Peyer's patch (tissue), 4 donors: ENCODE measurements around the gene HPD. TPM values are rescaled to one million over a fixed set of nuclear protein-coding genes. Genes with fewer than 3 reads are reported as not detected.
"Not testable (repeated sequence)": the region's sequence is repeated elsewhere in the genome, so short reads cannot be mapped to it uniquely, and the experiment has no call there.

Source experiments
- DNase-seq, 3 donors: peaks; one replicate each; pipeline ENCODE4 v3.0.0-alpha.2; 2017 to 2019
- H3K27ac ChIP-seq, 4 donors: fragments of 200-600 bp; sonication (generic); one replicate each; pipeline ENCODE4 v1.5.1; 2016 to 2019
- H3K27me3 ChIP-seq, 2 donors: fragments of 200-600 bp; sonication (generic); one replicate each; pipeline ENCODE4 v1.5.1; 2019
- H3K36me3 ChIP-seq, 3 donors: fragments of 200-600 bp; sonication (generic); one replicate each; pipeline ENCODE4 v1.5.1; 2016 to 2019
- H3K4me1 ChIP-seq, 4 donors: fragments of 200-600 bp; sonication (generic); one replicate each; pipeline ENCODE4 v1.5.1; 2016 to 2019
- H3K4me3 ChIP-seq, 4 donors: fragments of 200-600 bp; sonication (generic); 1 replicate in 3 of 4; 2 replicates in 1 of 4; pipeline ENCODE4 v1.5.1; 2016 to 2019; ENCODE audit warnings: mild to moderate bottlenecking in 1 of 4
- H3K9me3 ChIP-seq, 4 donors: fragments of 200-600 bp; sonication (generic); one replicate each; pipeline ENCODE4 v1.5.1; 2016 to 2019; ENCODE audit warnings: mild to moderate bottlenecking in 1 of 4
- POLR2A ChIP-seq, 2 donors: fragments of 450-650 bp; IDR thresholded peaks; one replicate each; pipeline ENCODE4 v1.5.1; 2017; ENCODE audit warnings: antibody characterized with exemption in 2 of 2, mild to moderate bottlenecking in 2 of 2, moderate library complexity in 2 of 2
- small RNA-seq, 2 donors: library from RNA; depleted of rRNA; stranded (forward); fragments of <200 nt; gene quantifications; one replicate each; pipeline ENCODE3, GENCODE V24; 2016
- total RNA-seq, 4 donors: library from RNA; depleted of rRNA; stranded (reverse); fragments of >200 nt; gene quantifications; one replicate each; pipeline ENCODE4 v1.1.0, GENCODE V29; 2016
- TF ChIP-seq, protein P1 (sequence below), 6 experiments: fragments of 450-650 bp in 4 of 6; fragments of 200-600 bp in 2 of 6; sonication (generic) in 1 of 6; IDR thresholded peaks; one replicate each; pipeline ENCODE4 v1.5.1; 2017 to 2019; ENCODE audit warnings: antibody characterized with exemption in 6 of 6, mild to moderate bottlenecking in 3 of 6, moderate library complexity in 1 of 6

The HPD gene
- total RNA-seq, 4 donors from 2014 or later: not detected

DNA sequence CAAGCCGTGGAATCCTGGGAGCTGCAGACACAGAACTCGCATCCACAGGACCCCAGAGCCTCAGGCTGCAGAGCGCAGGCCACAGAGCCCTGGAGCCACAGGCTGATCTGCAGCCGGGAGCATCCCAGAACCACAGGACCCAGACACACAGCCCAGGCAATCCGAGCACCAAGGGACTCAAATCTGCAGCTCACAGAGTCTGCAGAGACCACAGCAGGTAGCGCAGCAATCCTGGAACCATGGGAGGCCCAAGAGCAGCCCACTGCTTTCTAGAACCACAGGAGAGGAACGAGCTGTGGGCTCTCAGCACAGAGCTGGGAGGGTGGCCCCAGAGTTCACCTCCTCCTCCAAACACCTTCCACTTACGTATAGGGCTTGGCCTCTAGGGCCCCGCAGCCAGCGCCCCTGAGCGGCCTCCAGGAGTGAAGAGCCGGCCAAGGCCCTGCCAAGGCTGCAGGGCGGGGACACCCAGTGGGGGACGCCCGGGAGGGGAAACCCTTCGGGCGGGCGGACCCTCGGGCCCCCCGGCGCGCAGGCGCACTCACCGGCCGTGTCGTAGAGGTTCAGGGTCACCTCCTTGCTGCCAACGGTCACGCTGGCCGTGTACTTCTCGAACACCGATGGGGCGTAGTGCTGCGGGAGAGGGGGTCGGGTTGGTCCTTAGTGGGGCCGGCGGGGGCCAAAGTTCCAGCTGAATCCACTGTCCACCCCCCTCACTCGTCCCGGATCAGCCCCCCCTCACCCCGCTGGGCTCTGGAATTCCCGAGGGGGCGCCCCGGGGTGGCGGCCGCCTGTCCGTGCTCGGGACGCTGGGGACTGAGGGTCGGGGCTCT is 65.8 kb downstream of the HPD start:
- peaks cover 7 to 78% (median 40%) of the 10 kb centered on the region in 4 donors for H3K4me1 ChIP-seq
- peaks cover 0 to 12% (median 0%) of the 10 kb centered on the region in 3 donors for H3K36me3 ChIP-seq
- peak in 1 of 2 donors; percentile 10 for TF ChIP-seq POLR2A (IDR thresholded peaks at IDR 0.05)
- TF ChIP-seq, protein P1, sequence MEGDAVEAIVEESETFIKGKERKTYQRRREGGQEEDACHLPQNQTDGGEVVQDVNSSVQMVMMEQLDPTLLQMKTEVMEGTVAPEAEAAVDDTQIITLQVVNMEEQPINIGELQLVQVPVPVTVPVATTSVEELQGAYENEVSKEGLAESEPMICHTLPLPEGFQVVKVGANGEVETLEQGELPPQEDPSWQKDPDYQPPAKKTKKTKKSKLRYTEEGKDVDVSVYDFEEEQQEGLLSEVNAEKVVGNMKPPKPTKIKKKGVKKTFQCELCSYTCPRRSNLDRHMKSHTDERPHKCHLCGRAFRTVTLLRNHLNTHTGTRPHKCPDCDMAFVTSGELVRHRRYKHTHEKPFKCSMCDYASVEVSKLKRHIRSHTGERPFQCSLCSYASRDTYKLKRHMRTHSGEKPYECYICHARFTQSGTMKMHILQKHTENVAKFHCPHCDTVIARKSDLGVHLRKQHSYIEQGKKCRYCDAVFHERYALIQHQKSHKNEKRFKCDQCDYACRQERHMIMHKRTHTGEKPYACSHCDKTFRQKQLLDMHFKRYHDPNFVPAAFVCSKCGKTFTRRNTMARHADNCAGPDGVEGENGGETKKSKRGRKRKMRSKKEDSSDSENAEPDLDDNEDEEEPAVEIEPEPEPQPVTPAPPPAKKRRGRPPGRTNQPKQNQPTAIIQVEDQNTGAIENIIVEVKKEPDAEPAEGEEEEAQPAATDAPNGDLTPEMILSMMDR (IDR thresholded peaks at IDR 0.05): peak in 1 of 6 experiments; percentile 3

DNA sequence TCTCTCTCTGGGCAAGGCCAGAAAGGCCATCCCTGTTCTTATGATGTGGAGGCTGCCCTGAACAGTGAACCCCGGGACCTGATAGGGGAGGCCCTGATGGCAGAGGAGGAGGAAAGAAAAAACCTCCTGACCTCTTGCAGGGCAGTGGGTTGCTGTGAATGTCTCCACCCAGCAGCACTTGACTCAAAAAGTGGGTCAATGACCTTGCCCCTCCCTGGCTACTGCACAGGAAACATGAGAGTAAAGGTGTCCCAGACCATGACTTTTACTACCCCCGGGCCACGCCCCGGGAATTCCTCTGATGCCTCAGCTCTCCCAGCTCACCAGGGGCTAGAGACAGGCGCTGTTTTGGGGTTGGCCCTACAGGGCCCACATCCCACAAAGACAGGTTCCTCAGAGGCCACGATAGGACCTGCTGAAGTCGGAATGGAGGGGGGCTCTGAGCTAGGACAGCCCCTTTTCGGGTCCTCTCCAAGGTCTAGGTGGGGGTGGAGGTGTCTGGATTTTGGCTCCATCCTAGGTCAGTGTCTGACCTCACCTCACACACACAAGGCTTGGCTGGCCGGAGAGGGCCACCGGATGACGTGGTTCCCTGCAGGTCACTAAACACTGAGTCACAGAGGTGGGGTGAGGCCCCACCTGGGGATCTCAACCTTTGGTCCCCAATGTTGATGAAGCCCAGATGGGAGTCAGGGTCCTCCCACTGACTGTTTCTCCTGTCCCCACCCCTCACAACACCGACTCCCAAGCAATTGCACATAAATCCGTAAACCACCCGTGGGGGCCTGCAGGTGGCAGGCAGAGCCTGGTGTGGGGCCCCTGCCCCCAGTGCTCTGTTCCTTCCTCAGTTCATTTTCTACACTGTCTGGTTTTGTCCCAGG is 66.7 kb downstream of the HPD start:
- H3K27ac ChIP-seq: peak overlapping the region; percentile 96 to 100 (median 98)
- no peaks in the 10 kb centered on the region for H3K27me3 ChIP-seq
- H3K9me3 ChIP-seq: no peaks in the 10 kb centered on the region
- peak overlapping the region; percentile 69 to 82 (median 74) for H3K4me3 ChIP-seq
- H3K36me3 ChIP-seq: peaks cover 0 to 12% (median 0%) of the 10 kb centered on the region in 3 donors
- peaks cover 11 to 69% (median 49%) of the 10 kb centered on the region in 4 donors for H3K4me1 ChIP-seq
- DNase-seq: peak in 2 of 3 donors; percentile 80 to 91
- TF ChIP-seq, protein P1 (IDR thresholded peaks at IDR 0.05): no peak
- peak in 1 of 2 donors; percentile 73 for TF ChIP-seq POLR2A (IDR thresholded peaks at IDR 0.05)

More for the DNA sequence above, 65.8 kb downstream of the HPD start:
- H3K27ac ChIP-seq: peak overlapping the region; percentile 96 to 100 (median 98)
- H3K9me3 ChIP-seq: no peaks in the 10 kb centered on the region
- H3K27me3 ChIP-seq: no peaks in the 10 kb centered on the region
- peak; percentile 72 to 83 (median 73) for DNase-seq
- H3K4me3 ChIP-seq: peak overlapping the region; percentile 69 to 82 (median 74)

DNA sequence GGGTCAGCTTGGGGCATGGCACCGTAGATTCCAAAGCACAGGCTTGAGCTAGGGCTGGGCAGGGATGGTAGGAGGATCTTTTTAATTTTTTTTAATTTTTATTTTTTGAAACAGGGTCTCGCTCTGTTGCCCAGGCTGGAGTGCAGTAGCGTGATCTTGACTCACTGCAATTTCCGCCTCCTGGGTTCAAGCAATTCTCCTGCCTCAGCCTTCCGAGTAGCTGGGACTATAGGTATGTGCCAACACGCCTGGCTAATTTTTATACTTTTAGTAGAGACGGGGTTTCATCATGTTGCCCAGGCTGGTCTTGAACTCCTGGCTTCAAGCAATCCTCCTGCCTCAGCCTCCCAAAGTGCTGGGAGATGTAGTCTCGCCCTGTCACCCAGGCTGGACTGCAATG is 67.9 kb downstream of the HPD start:
- not testable (repeated sequence) for H3K36me3 ChIP-seq, H3K9me3 ChIP-seq, H3K27me3 ChIP-seq, DNase-seq
- Histone ChIP-seq H3K4me3 (peak overlapping the region in 1 of 4 donors; percentile 8), H3K4me1 (peaks cover 10 to 65% (median 56%) of the 10 kb centered on the region in 4 donors), H3K27ac (peak overlapping the region; percentile 80 to 100 (median 96))

DNA sequence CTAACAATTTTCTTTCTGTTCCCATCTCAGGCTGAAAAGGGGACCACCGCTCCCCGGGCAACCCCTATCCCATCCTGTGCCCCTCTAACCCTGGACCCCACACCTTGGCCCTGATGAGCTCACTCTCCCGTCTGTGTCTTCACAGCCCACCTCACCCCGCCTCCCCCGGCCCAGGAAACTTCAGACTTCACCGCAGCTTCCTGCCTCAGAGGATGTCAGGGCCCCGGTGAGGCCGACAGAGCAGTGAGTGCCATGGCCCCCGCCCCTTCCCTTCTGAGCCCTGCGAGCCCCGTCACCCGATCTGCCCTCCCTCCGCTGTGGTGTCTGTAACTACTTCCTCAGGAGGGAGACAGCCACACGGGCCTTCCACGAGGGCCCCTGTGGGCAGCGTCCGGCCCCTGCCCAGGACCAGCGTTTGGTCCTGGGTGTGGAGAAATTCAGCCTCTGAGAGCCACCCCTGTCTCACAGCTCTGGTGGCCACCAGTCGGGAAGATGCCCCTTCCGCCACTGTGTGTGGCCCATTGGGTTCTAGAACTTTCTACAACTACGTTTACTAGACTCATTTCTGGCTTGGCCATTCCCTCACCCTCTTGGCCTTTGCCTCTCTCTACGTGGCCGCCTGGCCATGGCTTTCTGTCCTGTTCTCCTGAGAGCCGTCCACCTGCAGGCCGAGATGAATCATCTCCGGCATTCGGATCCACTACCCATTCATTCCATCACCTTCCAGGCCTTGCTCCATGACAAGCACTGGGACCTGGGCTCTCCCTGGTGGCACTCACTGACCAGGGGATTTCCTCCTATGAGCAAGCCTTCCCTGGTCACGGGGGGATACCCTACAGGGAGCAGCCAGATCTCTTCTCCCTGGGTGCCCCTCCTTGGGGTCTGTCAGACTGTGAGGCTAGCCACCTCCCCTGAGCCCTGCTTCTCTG is 68.6 kb downstream of the HPD start:
- TF ChIP-seq POLR2A (IDR thresholded peaks at IDR 0.05): peak; percentile 29 to 30
- TF ChIP-seq, protein P1 (IDR thresholded peaks at IDR 0.05): no peak
- Histone ChIP-seq H3K27ac (peak overlapping the region; percentile 80 to 97 (median 89)), H3K4me1 (peaks cover 7 to 65% (median 55%) of the 10 kb centered on the region in 4 donors), H3K27me3 (no peaks in the 10 kb centered on the region), H3K36me3 (peaks cover 0 to under 1% (median 0%) of the 10 kb centered on the region in 3 donors), H3K9me3 (no peaks in the 10 kb centered on the region), H3K4me3 (peak overlapping the region; percentile 13 to 38 (median 26))
- peak; percentile 63 to 98 (median 97) for DNase-seq

Small RNA genes within 50 kb of the gene (small RNA-seq; reads per million reads assigned to genes)
- 0 reads per million in 2 donors for gene AC069503.3
- 0 reads per million in 2 donors for gene RF00017
- 0 reads per million in 2 donors for gene RNU7-170P

Other genes with a start within 250 kb of the HPD start
- 10 to 100 TPM in 2 of 4 donors, 1 to 10 TPM in 2; 3.3 to 17.4 (median 8.7) TPM for gene ORAI1, start 232.3 kb downstream of the HPD start, total RNA-seq
- gene MORN3, start 189.2 kb downstream of the HPD start, total RNA-seq: not detected
- gene TMEM120B, start 146.1 kb downstream of the HPD start, total RNA-seq: 1 to 10 TPM; 3.7 to 8.6 (median 5.2) TPM
- 100 to 1,000 TPM in 2 of 4 donors, 10 to 100 TPM in 2; 31.4 to 134 (median 91.0) TPM for gene RHOF, start 65.2 kb downstream of the HPD start, total RNA-seq
- gene SETD1B, start 54.9 kb downstream of the HPD start, total RNA-seq: 10 to 100 TPM; 15.4 to 30.5 (median 25.3) TPM
- gene PSMD9, start 29.9 kb upstream of the HPD start, total RNA-seq: 10 to 100 TPM; 33.1 to 47.7 (median 37.8) TPM
- gene CFAP251, start 59.7 kb upstream of the HPD start, total RNA-seq: 1 to 10 TPM in 1 of 4 donors, under 1 TPM in 2, not detected in 1; 0.67 to 1.1 (median 0.95) TPM
- gene BCL7A, start 163.0 kb upstream of the HPD start, total RNA-seq: 10 to 100 TPM in 1 of 4 donors, 1 to 10 TPM in 3; 3.3 to 23.9 (median 4.4) TPM
- 100 to 1,000 TPM in 2 of 4 donors, 10 to 100 TPM in 2; 41.5 to 157 (median 98.3) TPM for gene MLXIP, start 219.9 kb upstream of the HPD start, total RNA-seq